Measurements from ENCODE around the gene SAT1.

GRCh38 chrX:23759821-23760220 lies 23.2 kb upstream of the SAT1 start:
- TF ChIP-seq POLR2A (IDR thresholded peaks at IDR 0.05) (no peak), CTCF (IDR thresholded peaks at IDR 0.05) (no peak), EP300 (IDR thresholded peaks at IDR 0.05) (no peak)
